Stomach (tissue), 9 donors: ENCODE measurements around the gene ACAD11. TPM values are rescaled to one million over a fixed set of nuclear protein-coding genes. Genes with fewer than 3 reads are reported as not detected.
"Not testable (repeated sequence)": the region's sequence is repeated elsewhere in the genome, so short reads cannot be mapped to it uniquely, and the experiment has no call there.

ENCODE experiments used
- DNase-seq, 2 donors: peaks; one replicate each; pipeline versions ENCODE4 v3.0.0 to v3.0.0-alpha.2; 2013 to 2019
- H3K27ac ChIP-seq, 5 donors: fragments of 200-600 bp in 4 of 5; sonication (generic) in 4 of 5; one replicate each; pipeline ENCODE4 v1.5.1; 2013 to 2019; ENCODE audit warnings: mild to moderate bottlenecking in 1 of 5, moderate library complexity in 1 of 5
- H3K27me3 ChIP-seq, 3 donors: fragments of 200-600 bp; sonication (generic); one replicate each; pipeline ENCODE4 v1.5.1; 2017 to 2019; ENCODE audit warnings: mixed run types in 1 of 3
- H3K36me3 ChIP-seq, 4 donors: fragments of 200-600 bp; sonication (generic); 1 replicate in 3 of 4; 2 replicates in 1 of 4; pipeline ENCODE4 v1.5.1; 2016 to 2019
- H3K4me1 ChIP-seq, 4 donors: fragments of 200-600 bp; sonication (generic); one replicate each; pipeline ENCODE4 v1.5.1; 2016 to 2019
- H3K4me3 ChIP-seq, 4 donors: fragments of 200-600 bp; sonication (generic) in 3 of 4; one replicate each; pipeline ENCODE4 v1.5.1; 2016 to 2019; ENCODE audit warnings: mild to moderate bottlenecking in 1 of 4
- H3K9me3 ChIP-seq, 4 donors: fragments of 200-600 bp; sonication (generic); one replicate each; pipeline ENCODE4 v1.5.1; 2016 to 2019
- EP300 ChIP-seq: sonication (generic); formaldehyde crosslinking; IDR thresholded peaks from one replicate; pipeline ENCODE4 v1.6.1; 2017; ENCODE audit warnings: antibody characterized with exemption
- POLR2A ChIP-seq, 4 donors: fragments of 450-650 bp; IDR thresholded peaks; one replicate each; pipeline ENCODE4 v1.6.1; 2016; ENCODE audit warnings: antibody characterized with exemption in 4 of 4, control low read depth in 2 of 4, mild to moderate bottlenecking in 1 of 4, moderate library complexity in 1 of 4
- POLR2AphosphoS5 ChIP-seq, 3 donors: sonication (generic); formaldehyde crosslinking; IDR thresholded peaks; one replicate each; pipeline ENCODE4 v1.6.1; 2016; ENCODE audit warnings: antibody characterized with exemption in 3 of 3
- WGBS, 5 donors: extraction: QIAGEN DNeasy Blood & Tissue Kit in 3 of 5; methylation state at CpG; one replicate each; pipeline versions ENCODE4 v1.1.5 to v1.1.7; 2013 to 2018; 5-methylcytosine and 5-hydroxymethylcytosine counted together
- intact Hi-C: fragments of 100-400 bp; cut with DNase I; formaldehyde crosslinking; loops from one replicate; pipeline ENCODE4 v1.15.1; 2023; ENCODE audit warnings: low total_unique reads
- polyA plus RNA-seq, 3 donors: library from polyadenylated mRNA; stranded (reverse); fragments of 200-250 nt; gene quantifications; one replicate each; pipeline ENCODE4 v1.2.3, GENCODE V29; 2013
- total RNA-seq, 5 donors: library from RNA; depleted of rRNA; stranded (reverse); fragments of >200 nt; gene quantifications; one replicate each; pipeline versions ENCODE4 v1.1.0 to v1.2.3, GENCODE V29; 2014 to 2016
- TF ChIP-seq, protein P1 (sequence below), 7 experiments: fragments of 450-650 bp in 4 of 7; fragments of 200-600 bp in 3 of 7; sonication (generic) in 3 of 7; IDR thresholded peaks; one replicate each; pipeline ENCODE4 v1.5.1; 2016 to 2019; ENCODE audit warnings: antibody characterized with exemption in 7 of 7, control low read depth in 2 of 7, mild to moderate bottlenecking in 1 of 7
- donor health status: healthy with polysubstance abuse.
- donor health status: Bipolar disorder and iron deficiency.
- donor health status: healthy.

The ACAD11 gene
- total and polyA plus RNA-seq, 8 donors: 2.6 to 137 (median 26.2) TPM

DNA sequence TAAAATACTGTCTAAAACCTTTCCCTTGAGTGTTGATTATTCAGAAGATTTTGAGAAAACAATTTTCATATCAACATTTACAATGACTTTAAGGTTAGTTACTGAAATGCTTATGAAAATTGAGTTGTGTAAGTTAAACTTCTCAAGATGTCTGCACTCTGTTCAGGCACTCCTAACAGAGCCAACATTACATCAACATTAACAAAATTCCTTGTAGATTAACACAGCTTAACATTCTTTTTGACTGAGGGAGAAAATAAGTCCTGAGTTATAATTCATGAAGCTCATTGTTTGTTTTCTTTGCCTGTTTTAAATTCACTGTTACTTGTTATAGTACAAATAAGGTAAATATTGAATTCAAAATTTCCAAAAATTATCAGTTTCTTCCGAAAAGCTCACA, 53.5 kb downstream of the ACAD11 start:
- 68 to 86% (median 75%) methylated on average over 1 of the region's 1 CpG for WGBS, 5 donors
- intact Hi-C loops: no loop called here

DNA sequence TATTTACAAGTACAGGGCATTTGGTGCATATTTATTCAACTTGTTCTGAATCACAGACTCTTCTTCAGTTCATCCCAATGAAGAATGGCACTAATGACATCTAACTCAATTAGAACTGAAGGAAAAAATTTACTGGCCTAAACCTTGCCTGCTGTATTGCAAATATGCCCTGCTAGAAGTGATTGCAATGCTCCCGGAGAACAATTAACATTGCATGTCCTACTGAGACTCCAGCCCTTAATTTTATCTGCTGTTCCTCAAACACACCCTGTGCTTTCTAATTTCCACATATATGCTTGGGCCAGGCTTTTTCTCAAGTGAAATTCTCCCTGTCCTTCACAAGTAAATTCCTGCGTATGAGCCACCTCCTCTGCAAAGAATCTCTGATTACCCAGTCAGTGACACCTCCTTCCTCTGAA, 54.2 kb downstream of the ACAD11 start:
- peaks cover 0 to 47% (median 25%) of the 10 kb centered on the region in 4 donors for H3K36me3 ChIP-seq
- H3K27me3 ChIP-seq: no peaks in the 10 kb centered on the region
- intact Hi-C loops: no loop called here
- H3K4me3 ChIP-seq: no peak overlapping the region
- WGBS, 5 donors: 68 to 80% (median 72%) methylated on average over 2 of the region's 2 CpGs
- no peak for DNase-seq
- peaks cover 0 to 4% (median 0%) of the 10 kb centered on the region in 4 donors for H3K9me3 ChIP-seq
- H3K4me1 ChIP-seq: peaks cover 0 to 9% (median 4%) of the 10 kb centered on the region in 4 donors
- TF ChIP-seq, protein P1, sequence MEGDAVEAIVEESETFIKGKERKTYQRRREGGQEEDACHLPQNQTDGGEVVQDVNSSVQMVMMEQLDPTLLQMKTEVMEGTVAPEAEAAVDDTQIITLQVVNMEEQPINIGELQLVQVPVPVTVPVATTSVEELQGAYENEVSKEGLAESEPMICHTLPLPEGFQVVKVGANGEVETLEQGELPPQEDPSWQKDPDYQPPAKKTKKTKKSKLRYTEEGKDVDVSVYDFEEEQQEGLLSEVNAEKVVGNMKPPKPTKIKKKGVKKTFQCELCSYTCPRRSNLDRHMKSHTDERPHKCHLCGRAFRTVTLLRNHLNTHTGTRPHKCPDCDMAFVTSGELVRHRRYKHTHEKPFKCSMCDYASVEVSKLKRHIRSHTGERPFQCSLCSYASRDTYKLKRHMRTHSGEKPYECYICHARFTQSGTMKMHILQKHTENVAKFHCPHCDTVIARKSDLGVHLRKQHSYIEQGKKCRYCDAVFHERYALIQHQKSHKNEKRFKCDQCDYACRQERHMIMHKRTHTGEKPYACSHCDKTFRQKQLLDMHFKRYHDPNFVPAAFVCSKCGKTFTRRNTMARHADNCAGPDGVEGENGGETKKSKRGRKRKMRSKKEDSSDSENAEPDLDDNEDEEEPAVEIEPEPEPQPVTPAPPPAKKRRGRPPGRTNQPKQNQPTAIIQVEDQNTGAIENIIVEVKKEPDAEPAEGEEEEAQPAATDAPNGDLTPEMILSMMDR (IDR thresholded peaks at IDR 0.05): no peak
- TF ChIP-seq EP300 (no peak), POLR2AphosphoS5 (IDR thresholded peaks at IDR 0.05) (no peak), POLR2A (IDR thresholded peaks at IDR 0.05) (no peak)
- H3K27ac ChIP-seq: no peak overlapping the region

More for the DNA sequence above, 53.5 kb downstream of the ACAD11 start:
- no peak for DNase-seq
- peaks cover 0 to 47% (median 25%) of the 10 kb centered on the region in 4 donors for H3K36me3 ChIP-seq
- peaks cover 0 to 9% (median 4%) of the 10 kb centered on the region in 4 donors for H3K4me1 ChIP-seq
- H3K4me3 ChIP-seq: no peak overlapping the region
- peaks cover 0 to 4% (median 0%) of the 10 kb centered on the region in 4 donors for H3K9me3 ChIP-seq
- no peak overlapping the region for H3K27ac ChIP-seq
- TF ChIP-seq POLR2A (IDR thresholded peaks at IDR 0.05) (no peak), EP300 (no peak), POLR2AphosphoS5 (IDR thresholded peaks at IDR 0.05) (no peak)
- TF ChIP-seq, protein P1 (IDR thresholded peaks at IDR 0.05): no peak
- no peaks in the 10 kb centered on the region for H3K27me3 ChIP-seq

DNA sequence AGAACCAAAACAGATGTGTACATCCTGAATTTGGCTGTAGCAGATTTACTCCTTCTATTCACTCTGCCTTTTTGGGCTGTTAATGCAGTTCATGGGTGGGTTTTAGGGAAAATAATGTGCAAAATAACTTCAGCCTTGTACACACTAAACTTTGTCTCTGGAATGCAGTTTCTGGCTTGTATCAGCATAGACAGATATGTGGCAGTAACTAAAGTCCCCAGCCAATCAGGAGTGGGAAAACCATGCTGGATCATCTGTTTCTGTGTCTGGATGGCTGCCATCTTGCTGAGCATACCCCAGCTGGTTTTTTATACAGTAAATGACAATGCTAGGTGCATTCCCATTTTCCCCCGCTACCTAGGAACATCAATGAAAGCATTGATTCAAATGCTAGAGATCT, 59.0 kb downstream of the ACAD11 start:
- peak in 1 of 2 donors; percentile 46 for DNase-seq
- H3K4me3 ChIP-seq, intact Hi-C loops, H3K9me3 ChIP-seq, H3K27me3 ChIP-seq, H3K27ac ChIP-seq: not testable (repeated sequence)
- no CpG with 5 or more reads among the region's 1 CpG for WGBS, 5 donors
- peaks cover 0 to 14% (median 3%) of the 10 kb centered on the region in 4 donors for H3K4me1 ChIP-seq
- H3K36me3 ChIP-seq: peaks cover 0 to 36% (median 27%) of the 10 kb centered on the region in 4 donors

DNA sequence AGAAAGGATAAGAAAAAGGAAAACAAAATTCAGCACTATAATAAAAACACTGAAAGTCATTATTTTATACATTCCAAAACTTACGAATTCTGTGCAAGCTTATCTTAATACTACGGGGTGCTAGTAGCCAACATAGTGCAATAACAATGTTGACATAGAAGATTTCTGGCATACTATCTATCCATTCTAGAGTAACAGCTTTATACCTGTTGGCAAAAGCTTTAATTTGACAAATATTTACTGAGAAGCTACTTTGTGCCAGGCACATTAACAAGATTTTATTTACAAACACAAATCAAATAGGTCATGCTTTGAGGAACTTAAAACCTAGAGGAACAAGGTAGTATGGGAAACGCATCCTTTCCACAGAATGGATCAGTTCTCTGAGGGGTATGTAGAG, 61.4 kb downstream of the ACAD11 start:
- Histone ChIP-seq H3K27ac (no peak overlapping the region), H3K4me1 (peaks cover 0 to 13% (median 0%) of the 10 kb centered on the region in 4 donors), H3K27me3 (no peaks in the 10 kb centered on the region), H3K9me3 (no peaks in the 10 kb centered on the region), H3K36me3 (peaks cover 0 to 24% (median 20%) of the 10 kb centered on the region in 4 donors), H3K4me3 (peak overlapping the region in 1 of 4 donors; percentile 25)
- intact Hi-C loops: no loop called here
- WGBS, 5 donors: 44 to 59% (median 51%) methylated on average over 3 of the region's 3 CpGs
- TF ChIP-seq POLR2AphosphoS5 (IDR thresholded peaks at IDR 0.05): no peak
- TF ChIP-seq, protein P1 (IDR thresholded peaks at IDR 0.05): no peak
- TF ChIP-seq POLR2A (IDR thresholded peaks at IDR 0.05): no peak
- TF ChIP-seq EP300: no peak
- DNase-seq: no peak

DNA sequence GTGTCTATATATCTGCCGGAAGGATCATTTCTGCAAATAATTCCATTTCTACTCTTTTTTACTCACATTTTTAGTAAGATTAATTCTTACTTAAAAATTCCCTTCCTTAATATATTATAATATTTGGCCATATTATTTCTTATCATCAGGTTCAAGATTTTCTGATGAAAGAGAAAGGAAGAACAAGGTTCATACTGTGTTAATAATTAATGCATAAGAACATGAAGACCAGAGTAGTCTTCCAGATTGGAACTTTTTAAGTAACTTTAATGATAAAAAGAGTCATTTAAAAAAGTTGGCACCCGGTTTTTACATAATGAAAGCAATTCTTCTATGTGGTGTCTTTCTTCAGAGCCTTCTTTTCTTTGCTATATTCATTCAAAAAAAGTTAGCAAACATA, 61.9 kb downstream of the ACAD11 start:
- peaks cover 0 to 13% (median 0%) of the 10 kb centered on the region in 4 donors for H3K4me1 ChIP-seq
- 36 to 60% (median 46%) methylated on average over 2 of the region's 2 CpGs for WGBS, 5 donors
- H3K27me3 ChIP-seq: no peaks in the 10 kb centered on the region
- intact Hi-C loops: no loop called here
- H3K4me3 ChIP-seq: peak overlapping the region in 3 of 4 donors; percentile 12 to 25 (median 23)
- peak overlapping the region in 4 of 5 donors; percentile 5 to 60 (median 42) for H3K27ac ChIP-seq
- no peak for TF ChIP-seq EP300
- TF ChIP-seq, protein P1 (IDR thresholded peaks at IDR 0.05): no peak
- TF ChIP-seq POLR2AphosphoS5 (IDR thresholded peaks at IDR 0.05): no peak
- no peak for TF ChIP-seq POLR2A (IDR thresholded peaks at IDR 0.05)
- H3K9me3 ChIP-seq: no peaks in the 10 kb centered on the region
- peaks cover 0 to 19% (median 15%) of the 10 kb centered on the region in 4 donors for H3K36me3 ChIP-seq
- no peak for DNase-seq
